HG02642 (cell line): Measurements from ENCODE around the gene NOVA1.

ENCODE experiments used
- ATAC-seq: cut with Tn5 transposase; IDR thresholded peaks from one replicate; pipeline ENCODE4 v1.9.1; 2021; ENCODE audit warnings: mild to moderate bottlenecking; ENCODE audit not compliant: unreplicated experiment, poor library complexity

Gene NOVA1

DNA sequence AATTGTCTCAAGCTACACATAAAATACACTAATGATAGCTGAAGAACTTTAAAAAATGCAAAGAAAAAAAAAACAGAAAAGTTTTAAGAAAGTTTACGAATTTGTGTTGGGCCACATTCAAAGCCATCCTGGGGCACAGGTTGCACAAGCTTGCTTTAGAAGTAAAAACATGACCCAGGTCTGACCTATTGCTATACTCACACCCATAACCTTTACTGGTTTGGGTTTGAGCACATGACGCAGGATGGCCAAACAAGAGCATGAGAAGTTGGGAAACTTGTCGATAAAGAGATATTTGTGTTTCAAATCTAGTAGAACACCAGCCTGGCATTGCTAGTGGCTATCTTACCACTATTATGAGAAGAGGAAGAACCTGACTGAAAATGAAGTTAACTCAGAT is 143.7 kb downstream of the NOVA1 start:
- no peak for ATAC-seq

DNA sequence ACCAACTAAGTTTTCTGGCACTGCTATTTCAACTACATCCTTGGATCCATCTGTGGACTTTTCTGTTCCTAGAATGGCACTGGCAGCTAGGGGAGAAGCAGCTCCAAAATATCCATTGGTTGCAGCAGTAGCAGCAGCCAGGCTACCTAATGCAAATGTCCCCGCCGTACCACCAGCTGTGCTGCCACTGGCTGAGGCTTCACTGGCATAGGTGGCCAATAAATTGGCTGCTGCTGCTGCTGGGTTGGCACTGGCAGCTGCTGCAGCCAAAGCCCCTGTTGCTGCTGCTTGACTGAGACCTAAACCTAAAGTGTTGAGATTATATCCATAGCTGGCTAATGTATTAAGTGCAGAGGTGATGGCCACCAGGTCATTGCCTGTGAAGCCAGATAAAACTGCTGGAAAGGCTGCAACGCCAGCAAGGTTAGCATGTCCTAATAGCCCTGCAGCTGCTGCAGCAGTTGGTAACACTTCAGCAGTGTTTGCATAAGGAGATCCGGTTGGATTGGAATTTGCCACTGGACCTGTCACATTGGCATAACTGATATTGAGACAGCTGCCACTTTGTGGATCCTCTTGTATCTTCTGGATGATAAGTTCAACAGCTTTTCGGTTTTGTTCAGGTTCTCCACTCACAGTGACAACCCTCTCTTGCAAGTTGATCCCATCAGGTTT is 149.5 kb downstream of the NOVA1 start:
- no peak for ATAC-seq

DNA sequence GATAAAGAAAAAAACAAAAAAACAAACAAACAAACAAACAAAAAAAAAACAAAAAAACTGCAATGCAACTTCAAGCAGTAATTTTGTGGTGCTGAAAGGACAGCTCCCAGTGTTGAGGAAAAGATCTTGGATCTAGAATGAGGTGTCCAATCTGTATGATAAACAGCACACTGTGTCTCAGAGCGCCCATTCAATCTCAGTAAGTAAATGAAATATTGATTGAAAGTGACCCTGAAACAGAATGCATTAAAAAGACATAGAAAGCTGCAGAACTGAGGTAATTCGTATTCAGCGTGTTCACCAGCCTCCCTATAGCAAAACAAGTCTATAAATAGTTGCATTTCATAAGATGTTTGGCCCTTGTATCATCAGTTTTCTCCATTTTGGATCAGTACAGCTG is 153.0 kb downstream of the NOVA1 start:
- ATAC-seq, result no peak

DNA sequence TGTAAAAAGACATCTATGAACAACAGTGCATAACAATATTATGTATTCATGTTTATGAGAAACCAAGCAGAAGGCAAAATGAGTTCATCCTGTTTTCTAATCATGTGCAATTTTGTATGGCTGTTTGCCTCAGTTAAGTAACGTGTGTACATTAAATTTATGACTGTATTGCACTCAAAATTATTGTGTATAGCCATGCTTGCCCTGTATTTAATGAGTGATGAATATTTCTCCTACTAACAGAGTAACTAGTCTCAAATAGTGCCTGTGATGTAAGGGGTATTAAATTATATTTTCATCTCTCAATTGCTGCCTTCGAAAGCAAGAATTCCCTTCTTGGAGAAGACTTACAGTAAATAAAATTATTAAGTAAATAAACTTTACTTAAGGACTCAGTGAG is 154.2 kb downstream of the NOVA1 start:
- no peak for ATAC-seq

DNA sequence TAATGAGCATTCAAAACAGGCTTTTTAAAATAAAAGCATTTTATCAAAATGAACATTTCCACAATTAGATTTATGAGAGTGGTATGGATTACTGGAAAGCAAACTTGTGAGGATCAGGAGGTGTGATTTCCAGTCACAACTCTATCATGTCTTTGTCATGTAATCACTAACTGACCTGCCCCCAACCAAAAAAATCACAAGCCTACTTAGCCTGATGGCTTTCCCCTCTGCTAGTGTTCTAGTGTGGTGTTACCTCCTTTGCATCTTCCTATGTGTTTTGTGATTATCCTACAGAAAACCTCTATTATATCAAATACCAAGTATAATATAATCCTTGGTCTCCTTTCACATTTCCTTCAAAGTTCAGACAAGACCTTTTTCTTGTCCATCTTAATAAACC is 168.6 kb downstream of the NOVA1 start:
- ATAC-seq, result no peak

DNA sequence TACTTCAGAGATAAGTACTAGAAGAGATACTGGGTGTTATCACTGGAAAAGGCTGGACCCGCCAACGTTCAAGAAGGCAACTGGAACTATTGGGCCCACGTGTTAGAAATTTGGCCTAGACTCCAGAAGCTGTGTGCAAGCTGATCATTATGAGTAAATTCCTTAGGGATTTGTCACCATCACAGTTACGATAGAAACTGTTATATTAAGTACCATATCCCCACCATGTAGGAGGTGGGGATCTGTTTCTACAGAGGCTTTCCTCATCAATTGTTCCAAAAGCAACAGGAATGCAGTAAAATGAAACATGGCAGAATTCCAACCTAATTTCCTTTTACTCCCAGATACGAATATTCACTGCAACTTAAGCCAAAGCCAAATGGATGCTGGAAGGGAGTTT is 170.7 kb downstream of the NOVA1 start:
- no peak for ATAC-seq

DNA sequence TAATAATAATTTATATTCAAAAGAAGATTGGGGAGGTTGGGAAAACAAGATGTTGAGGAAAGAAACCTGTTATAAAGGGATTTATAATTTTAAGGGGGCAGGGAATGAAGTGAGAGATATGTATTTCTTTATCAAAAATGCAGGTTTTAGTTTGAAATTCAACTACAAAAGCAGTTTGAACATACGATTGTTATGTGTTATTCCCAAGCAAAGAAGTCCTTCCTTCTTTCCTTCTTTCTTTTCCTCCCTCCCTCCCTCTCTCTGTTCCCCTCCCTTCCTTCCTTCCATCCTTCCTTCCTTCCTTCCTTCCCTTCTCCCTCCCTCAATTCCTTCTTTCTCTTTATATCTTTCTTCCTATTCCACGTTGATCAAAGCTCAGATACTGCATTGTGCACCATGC is 173.3 kb downstream of the NOVA1 start:
- no peak for ATAC-seq

DNA sequence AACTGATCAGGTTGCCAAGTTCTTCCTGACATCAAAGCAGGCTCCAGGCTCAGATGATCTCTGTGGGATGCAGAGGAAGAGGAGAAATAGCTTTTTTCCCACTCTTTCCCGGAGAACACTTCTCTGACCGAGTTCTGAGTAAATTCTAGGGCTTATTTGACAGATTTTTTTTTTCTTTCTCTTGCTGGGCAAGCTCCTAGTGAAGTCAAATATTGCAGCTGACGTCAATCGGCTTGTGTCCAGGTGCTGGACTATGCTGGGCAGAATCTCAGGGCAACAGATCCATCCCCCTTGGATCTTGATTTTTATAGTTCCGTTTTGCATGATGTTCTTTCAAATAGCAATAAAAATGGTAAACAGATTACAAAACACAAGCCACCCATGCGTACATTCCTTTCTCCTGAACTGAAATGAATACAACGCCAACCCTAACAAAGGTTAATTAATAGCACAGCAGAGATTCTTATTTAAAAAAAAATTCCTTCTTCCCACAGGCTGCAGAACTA is 182.2 kb downstream of the NOVA1 start:
- ATAC-seq, result no peak

DNA sequence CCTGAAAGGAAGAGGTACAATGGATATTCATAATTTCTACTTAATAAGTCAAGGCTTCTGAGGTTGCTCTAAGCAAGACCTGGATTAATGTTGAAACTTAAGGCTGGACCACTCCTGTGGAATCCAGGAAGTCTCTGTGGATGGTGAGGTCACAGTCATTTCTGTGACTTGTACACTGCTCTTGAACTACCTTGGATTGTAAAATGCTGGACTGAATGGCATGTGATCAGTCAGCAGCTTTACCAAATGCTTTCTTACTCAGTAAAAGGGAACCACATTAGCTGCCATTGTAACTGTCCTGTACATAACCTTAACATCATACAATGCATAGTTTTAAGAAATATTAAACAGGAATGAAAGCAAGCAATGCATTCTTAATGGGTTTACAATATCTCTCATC is 182.9 kb downstream of the NOVA1 start:
- no peak for ATAC-seq

DNA sequence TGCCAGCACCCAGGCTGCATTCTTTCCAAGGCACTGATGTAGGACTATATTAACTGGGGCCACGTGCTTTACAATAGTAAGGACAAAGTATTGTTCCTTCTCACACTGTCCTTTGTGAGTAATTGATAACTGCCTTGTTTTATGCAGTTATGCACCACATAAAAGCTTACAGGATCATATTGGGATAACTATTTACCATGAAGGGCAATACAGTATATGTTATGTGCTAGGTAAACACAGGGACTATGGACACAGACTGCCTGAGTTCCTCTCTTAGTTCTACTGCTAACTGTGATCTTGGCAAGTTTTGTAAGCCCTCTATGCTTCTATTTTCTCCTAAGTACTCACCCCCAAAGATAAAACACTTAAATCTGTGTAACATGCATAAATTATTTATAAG is 183.7 kb downstream of the NOVA1 start:
- ATAC-seq, result no peak

DNA sequence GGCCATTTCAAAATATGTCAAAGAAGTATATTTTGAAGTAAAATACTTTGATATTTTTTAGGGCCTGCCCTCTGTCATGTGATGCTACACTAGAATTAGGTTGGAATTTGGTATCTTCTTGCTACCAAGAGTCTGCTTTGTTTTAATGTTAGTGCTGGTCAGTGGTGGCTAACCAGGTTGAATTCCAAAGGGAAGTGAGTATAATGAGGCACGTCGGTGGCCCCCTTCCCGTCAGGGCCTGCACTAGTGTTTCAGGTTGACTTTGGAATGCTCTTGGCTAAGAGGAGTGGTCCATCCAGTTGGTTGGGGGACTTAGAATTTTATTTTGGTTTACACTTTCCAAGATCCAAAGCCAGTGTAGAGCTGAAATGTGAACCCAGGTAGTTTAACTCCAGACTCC is 185.4 kb downstream of the NOVA1 start:
- no peak for ATAC-seq

DNA sequence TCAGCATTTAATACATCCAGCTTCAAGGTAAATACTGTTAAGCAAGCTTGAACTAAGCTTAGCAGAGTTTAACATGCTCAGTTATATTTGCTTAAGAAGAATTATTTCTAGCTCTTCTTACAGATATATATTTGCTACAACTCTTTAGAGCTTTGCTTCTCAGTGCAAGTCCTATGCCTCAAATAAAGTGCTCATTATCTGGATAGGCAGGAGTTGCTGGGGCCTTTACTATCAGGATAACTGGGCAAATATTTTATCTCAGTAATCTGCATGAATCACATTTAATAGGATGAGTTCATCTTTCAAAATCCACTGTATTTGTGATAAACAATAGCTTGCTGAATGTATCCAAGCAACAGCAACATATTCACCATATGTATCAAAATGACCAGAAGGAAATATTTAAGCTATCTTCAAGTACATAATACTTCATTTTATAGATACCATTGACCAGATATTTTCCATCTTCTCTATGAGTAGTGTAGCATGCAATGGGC is 187.6 kb downstream of the NOVA1 start:
- ATAC-seq, result no peak

DNA sequence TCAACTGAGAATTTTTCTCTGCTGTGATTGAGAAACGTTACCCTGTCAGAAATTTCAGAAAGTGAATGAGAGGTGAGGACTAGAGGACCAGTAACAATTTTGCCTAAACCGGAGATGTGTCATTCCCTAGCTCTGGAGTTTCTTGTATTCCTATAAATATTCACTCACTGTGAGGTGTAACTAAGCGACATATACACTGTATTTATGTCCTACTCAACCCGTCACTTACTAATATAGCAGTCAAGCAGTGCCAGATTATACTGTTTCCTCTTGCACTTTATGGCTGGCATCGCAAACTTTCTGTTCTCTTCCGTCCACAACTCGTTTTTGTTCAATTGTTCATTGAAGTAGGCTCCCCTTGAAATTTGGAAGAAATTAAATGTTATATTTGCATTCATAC is 192.9 kb downstream of the NOVA1 start:
- ATAC-seq, result no peak

DNA sequence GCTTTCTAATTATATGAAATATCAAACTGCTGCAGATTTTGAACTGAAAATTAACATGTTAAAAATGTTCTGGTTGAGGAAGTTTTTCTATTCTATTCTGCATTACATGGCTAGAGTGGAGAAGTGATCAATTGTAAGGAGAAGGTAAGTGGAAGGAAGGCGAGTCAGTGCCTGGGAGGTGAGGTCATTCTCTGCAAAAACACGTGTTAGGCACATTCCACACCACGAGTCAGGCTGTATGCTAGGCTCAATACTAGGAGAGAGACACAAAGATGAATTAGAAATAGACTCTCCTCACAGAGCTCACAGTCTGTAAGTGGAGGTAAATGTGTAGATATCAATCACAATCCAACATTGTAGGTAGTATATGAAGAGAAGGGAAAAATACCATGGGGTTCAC is 194.1 kb downstream of the NOVA1 start:
- no peak for ATAC-seq

DNA sequence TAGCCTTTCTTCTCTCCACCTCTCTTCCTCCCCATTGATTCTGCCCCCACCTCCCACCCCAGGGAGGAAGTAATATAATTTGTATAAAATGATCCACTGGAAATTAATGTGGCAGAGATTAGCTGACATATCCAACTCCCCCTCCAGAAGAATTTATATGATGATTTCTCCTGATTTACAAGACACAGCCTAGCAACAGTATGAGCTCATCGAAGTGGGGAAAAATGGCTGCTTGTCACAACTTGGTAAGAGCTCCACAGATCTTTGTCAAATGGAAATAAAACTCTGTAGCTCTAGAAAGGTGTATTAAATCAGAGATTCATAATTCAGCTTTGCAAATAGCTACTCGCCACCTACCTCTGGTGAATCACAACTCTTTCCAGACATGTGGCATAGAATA is 195.7 kb downstream of the NOVA1 start:
- ATAC-seq, result no peak

DNA sequence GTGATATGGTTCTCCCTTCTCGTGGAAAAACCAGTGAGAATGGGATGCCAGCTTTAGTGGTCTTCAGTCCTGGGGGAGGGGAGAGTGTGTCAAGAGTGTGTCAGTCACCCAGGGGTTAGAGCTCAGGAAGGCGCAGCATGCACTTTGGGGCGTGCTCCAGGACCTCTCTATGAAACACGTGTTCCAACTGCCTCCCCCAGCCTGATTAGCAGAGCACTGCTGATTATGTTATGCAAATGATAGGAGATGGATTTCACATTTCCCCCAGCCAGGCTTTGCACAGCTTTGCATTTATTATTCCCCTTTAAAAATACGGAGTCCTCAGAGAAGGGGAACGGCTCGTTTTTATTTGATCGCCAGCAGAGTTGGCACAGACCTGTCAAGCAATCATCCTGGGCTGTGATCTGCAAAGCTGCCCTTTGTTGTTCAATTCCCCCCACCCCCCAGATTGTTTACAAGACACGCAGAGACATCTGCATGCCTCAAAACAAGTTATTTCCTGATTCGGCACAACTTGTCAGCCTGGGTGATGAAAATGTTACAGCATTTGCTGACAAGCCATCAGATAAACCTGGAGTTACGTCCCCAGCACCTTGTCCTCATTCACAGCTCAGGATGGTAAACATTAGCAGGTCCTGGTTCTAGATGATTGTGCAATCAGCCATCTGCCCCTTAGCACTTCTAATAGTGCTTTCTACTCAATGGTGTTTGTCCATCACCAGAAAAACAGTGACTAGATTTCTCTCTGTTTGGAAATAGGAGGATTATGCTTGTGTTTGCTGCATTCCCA is 196.5 kb downstream of the NOVA1 start:
- ATAC-seq, result no peak

DNA sequence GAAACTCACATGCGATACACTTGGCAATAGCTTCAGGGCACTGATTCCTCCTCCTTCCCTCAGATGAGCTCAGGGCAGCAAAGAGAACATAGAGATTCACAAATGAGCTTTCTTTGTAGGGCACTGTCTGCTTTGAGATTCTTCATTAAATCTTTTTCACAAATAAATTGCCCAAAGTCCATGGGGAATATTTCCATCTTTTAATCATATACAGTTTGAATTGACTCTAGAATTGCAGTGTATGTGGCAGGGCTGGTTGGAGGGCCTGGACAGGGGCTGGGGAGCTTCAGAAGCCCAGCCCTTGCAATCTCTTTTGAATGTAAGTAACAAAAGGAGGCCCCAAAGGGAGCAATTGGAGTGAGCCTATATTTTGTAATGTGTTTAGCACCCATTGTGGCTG is 197.5 kb downstream of the NOVA1 start:
- no peak for ATAC-seq

DNA sequence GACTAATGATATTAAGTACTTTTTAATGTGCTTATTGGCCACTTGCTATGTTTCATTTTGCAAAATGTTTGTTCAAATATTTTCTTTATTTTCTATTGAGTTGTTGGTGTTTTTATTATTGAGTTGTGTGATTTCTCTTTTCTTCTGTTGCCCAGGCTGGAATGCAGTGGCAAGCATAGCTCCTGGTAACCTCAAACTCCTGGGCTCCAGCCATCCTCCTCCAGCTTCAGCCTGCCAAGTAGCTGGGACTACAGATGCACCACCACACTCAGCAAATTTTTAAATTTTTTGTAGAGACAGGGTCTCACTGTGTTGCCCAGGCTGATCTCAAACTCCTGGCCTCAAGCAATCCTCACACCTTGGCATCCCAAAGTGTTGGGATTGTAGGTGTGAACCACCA is 199.2 kb downstream of the NOVA1 start:
- no peak for ATAC-seq
